Kidney (tissue), 14 donors: ENCODE measurements around the gene GINS2. TPM values are rescaled to one million over a fixed set of nuclear protein-coding genes. Genes with fewer than 3 reads are reported as not detected.

ENCODE experiments used
- DNase-seq, 5 donors: peaks; one replicate each; pipeline ENCODE4 v3.0.0-alpha.2; 2013 to 2020
- FAIRE-seq: peaks from 2 replicates; lab custom pipeline; 2012; peaks lifted over from hg19 to GRCh38; lab: Jason Lieb, UNC
- H3K27ac ChIP-seq, 2 donors: one replicate each; pipeline ENCODE4 v1.7.0; 2013; ENCODE audit warnings: low read depth in 2 of 2, low read length in 2 of 2, inconsistent platforms in 1 of 2
- H3K27me3 ChIP-seq: one replicate; pipeline ENCODE4 v1.7.1; 2013; ENCODE audit warnings: low read length, inconsistent platforms; ENCODE audit not compliant: control insufficient read depth, insufficient read depth
- H3K36me3 ChIP-seq, 3 donors: one replicate each; pipeline versions ENCODE4 v1.7.0 to v1.7.1; 2013; ENCODE audit warnings: low read length in 3 of 3, control low read depth in 1 of 3, inconsistent platforms in 1 of 3; ENCODE audit not compliant: insufficient read depth in 3 of 3, control insufficient read depth in 2 of 3
- H3K4me1 ChIP-seq, 3 donors: one replicate each; pipeline versions ENCODE4 v1.7.0 to v1.7.1; 2013; ENCODE audit warnings: low read length in 3 of 3, inconsistent platforms in 1 of 3, low read depth in 1 of 3; ENCODE audit not compliant: control insufficient read depth in 2 of 3, insufficient read depth in 2 of 3
- H3K4me3 ChIP-seq, 3 donors: one replicate each; pipeline versions ENCODE4 v1.7.0 to v1.8.1; 2013; ENCODE audit warnings: low read length in 3 of 3, control low read depth in 1 of 3, inconsistent platforms in 1 of 3
- H3K9ac ChIP-seq, 3 donors: one replicate each; pipeline versions ENCODE4 v1.7.0 to v1.7.1; 2013; ENCODE audit warnings: low read length in 3 of 3, control low read depth in 1 of 3, inconsistent platforms in 1 of 3
- H3K9me3 ChIP-seq, 3 donors: one replicate each; pipeline versions ENCODE4 v1.7.0 to v1.7.1; 2013; ENCODE audit warnings: low read length in 3 of 3, control low read depth in 1 of 3, inconsistent platforms in 1 of 3; ENCODE audit not compliant: control insufficient read depth in 2 of 3, insufficient read depth in 1 of 3
- CTCF ChIP-seq: IDR thresholded peaks from 3 replicates; pipeline ENCODE4 v1.5.1; 2012; ENCODE audit warnings: mild to moderate bottlenecking, moderate library complexity, borderline replicate concordance; ENCODE audit not compliant: insufficient read depth; ENCODE audit errors: extremely low read depth
- intact Hi-C: fragments of 100-400 bp; cut with DNase I; formaldehyde crosslinking; loops from one replicate; pipeline ENCODE4 v1.11.1; 2022
- polyA plus RNA-seq: library from polyadenylated mRNA; stranded (reverse); fragments of 350-450 nt; fragmentation: Illumina TruSeq; extraction: RNeasy Lipid Tissue Mini Kit (QIAGEN cat#74804); gene quantifications from one replicate; pipeline ENCODE4 v1.2.3, GENCODE V29; 2014; ENCODE audit warnings: low read depth, low replicate concordance; ENCODE audit not compliant: insufficient read depth
- total RNA-seq: library from RNA; stranded (reverse); fragmentation: NEBNext Ultra II Directional; extraction: Animal tissue kit (Norgen Biotek cat#: 25700); gene quantifications from one replicate; pipeline ENCODE4 v1.2.1, GENCODE V29; 2021
- donor health status: control.
- donor health status: control.
- donor health status: control.
- donor health status: control.
- donor health status: control.
- donor health status: DM: yes; HTN: yes; CAD: no.
- donor health status: Normal renal cell carcinoma (clear cell type).

The GINS2 gene
- total and polyA plus RNA-seq, 2 donors from 2014 or later = 0.88 to 0.97 TPM

- FAIRE-seq (no peak), DNase-seq (peak in 1 of 5 donors; percentile 34)
- Histone ChIP-seq H3K36me3 (peaks cover 6 to 54% (median 26%) of the 10 kb centered on the region in 3 donors), H3K4me1 (peaks cover 0 to 14% (median 0%) of the 10 kb centered on the region in 3 donors), H3K9me3 (no peaks in the 10 kb centered on the region), H3K27ac (no peak overlapping the region), H3K27me3 (no peaks in the 10 kb centered on the region), H3K9ac (no peak overlapping the region), H3K4me3 (no peak overlapping the region)
- no peak for TF ChIP-seq CTCF
- intact Hi-C loops = no loop called here
These were observed 30.8 kb downstream of the GINS2 start for GRCh38 chr16:85657996-85658395.

- intact Hi-C loops = no loop called here
- H3K27me3 ChIP-seq = no peaks in the 10 kb centered on the region
- TF ChIP-seq CTCF = no peak
- FAIRE-seq (no peak), DNase-seq (peak in 1 of 5 donors; percentile 70)
- no peak overlapping the region for H3K4me3 ChIP-seq
- peaks cover 6 to 47% (median 24%) of the 10 kb centered on the region in 3 donors for H3K36me3 ChIP-seq
- H3K27ac ChIP-seq = no peak overlapping the region
- peaks cover 0 to 17% (median 0%) of the 10 kb centered on the region in 3 donors for H3K4me1 ChIP-seq
- H3K9me3 ChIP-seq = no peaks in the 10 kb centered on the region
- H3K9ac ChIP-seq = no peak overlapping the region
These were observed 31.5 kb downstream of the GINS2 start for GRCh38 chr16:85657267-85657650.

GRCh38 chr16:85656351-85657266 lies 32.1 kb downstream of the GINS2 start:
- H3K27me3 ChIP-seq = no peaks in the 10 kb centered on the region
- TF ChIP-seq CTCF = no peak
- intact Hi-C loops = no loop called here
- H3K9me3 ChIP-seq = no peaks in the 10 kb centered on the region
- H3K27ac ChIP-seq = no peak overlapping the region
- H3K9ac ChIP-seq = no peak overlapping the region
- peaks cover 6 to 44% (median 24%) of the 10 kb centered on the region in 3 donors for H3K36me3 ChIP-seq
- no peak overlapping the region for H3K4me3 ChIP-seq
- peak in 1 of 5 donors; percentile 65 for DNase-seq
- H3K4me1 ChIP-seq = peaks cover 0 to 23% (median 2%) of the 10 kb centered on the region in 3 donors
- no peak for FAIRE-seq
